HepG2 (cell line): ENCODE results near the gene ZNF324B. TPM values are rescaled to one million over a fixed set of nuclear protein-coding genes. Genes with fewer than 3 reads are reported as not detected.

Experiments
- ASH2L ChIP-seq: fragments of 300-600, 200-600 bp; sonication (generic); IDR thresholded peaks from 2 replicates; pipeline ENCODE4 v1.7.0; 2017; ENCODE audit warnings: low read depth, mild to moderate bottlenecking, moderate library complexity, mixed read lengths, low read length; ENCODE audit not compliant: insufficient read length
- ATF7 ChIP-seq, 2 experiments: fragments of 450-650 bp in 1 of 2; sonication (generic) in 1 of 2; formaldehyde crosslinking in 1 of 2; IDR thresholded peaks; 2 replicates each; pipeline versions ENCODE4 v1.4.0 to v1.6.1; 2016 to 2020; ENCODE audit warnings: antibody characterized with exemption in 1 of 2, mild to moderate bottlenecking in 1 of 2, missing genetic modification reagents in 1 of 2
- BCL6 ChIP-seq: IDR thresholded peaks from 2 replicates; pipeline ENCODE4 v1.6.1; 2016; ENCODE audit warnings: missing genetic modification reagents, missing compliant biosample characterization
- CBX2 ChIP-seq, 2 experiments: fragments of 200-600 bp in 1 of 2; sonication (generic); formaldehyde crosslinking in 1 of 2; IDR thresholded peaks; 2 replicates each; pipeline versions ENCODE4 v1.7.0 to v1.8.1; 2018 to 2022; ENCODE audit warnings: low read depth in 2 of 2, low read length in 1 of 2, mild to moderate bottlenecking in 1 of 2, missing genetic modification reagents in 1 of 2
- KLF15 ChIP-seq: sonication (generic); formaldehyde crosslinking; IDR thresholded peaks from 2 replicates; pipeline ENCODE4 v1.8.1; 2023; ENCODE audit warnings: borderline replicate concordance, mild to moderate bottlenecking, inconsistent platforms, missing genetic modification reagents, mixed read lengths
- MAFF ChIP-seq: IDR thresholded peaks from 2 replicates; pipeline ENCODE4 v1.6.1; 2011; ENCODE audit warnings: low read depth, low read length, improper control_type of control experiment
- MXD1 ChIP-seq: sonication (generic); formaldehyde crosslinking; IDR thresholded peaks from 2 replicates; pipeline ENCODE4 v1.4.0; 2020; ENCODE audit warnings: mild to moderate bottlenecking, missing genetic modification reagents
- MYC ChIP-seq: sonication (generic); formaldehyde crosslinking; IDR thresholded peaks from 2 replicates; pipeline ENCODE4 v1.9.0; 2021; ENCODE audit warnings: missing genetic modification reagents, borderline replicate concordance
- NAIF1 ChIP-seq: sonication (generic); formaldehyde crosslinking; IDR thresholded peaks from 2 replicates; pipeline ENCODE4 v1.5.0; 2020; ENCODE audit warnings: mild to moderate bottlenecking, missing genetic modification reagents, borderline replicate concordance
- NFE2 ChIP-seq: sonication (generic); formaldehyde crosslinking; IDR thresholded peaks from 2 replicates; pipeline ENCODE4 v1.4.0; 2020; ENCODE audit warnings: missing genetic modification reagents
- NFYB ChIP-seq: sonication (generic); formaldehyde crosslinking; IDR thresholded peaks from 2 replicates; pipeline ENCODE4 v1.4.0; 2020; ENCODE audit warnings: missing genetic modification reagents
- NKX3-1 ChIP-seq: sonication (generic); formaldehyde crosslinking; IDR thresholded peaks from 2 replicates; pipeline ENCODE4 v1.5.0; 2020; ENCODE audit warnings: missing genetic modification reagents
- NR2F6 ChIP-seq, 2 experiments: IDR thresholded peaks; 2 replicates each; pipeline ENCODE4 v1.6.1; 2016; ENCODE audit warnings: antibody characterized with exemption in 1 of 2, mild to moderate bottlenecking in 1 of 2
- TCF7 ChIP-seq: sonication (generic); IDR thresholded peaks from 2 replicates; pipeline ENCODE4 v1.6.1; 2016; ENCODE audit warnings: antibody characterized with exemption, low read depth
- THAP8 ChIP-seq: sonication (generic); formaldehyde crosslinking; IDR thresholded peaks from 2 replicates; pipeline ENCODE4 v1.5.1; 2020; ENCODE audit warnings: missing genetic modification reagents, mild to moderate bottlenecking, borderline replicate concordance
- THYN1 ChIP-seq: sonication (generic); formaldehyde crosslinking; IDR thresholded peaks from 2 replicates; pipeline ENCODE4 v1.8.1; 2023; ENCODE audit warnings: low read depth, mild to moderate bottlenecking, moderate library complexity, missing genetic modification reagents, borderline replicate concordance
- ZNF235 ChIP-seq: sonication (generic); formaldehyde crosslinking; IDR thresholded peaks from 2 replicates; pipeline ENCODE4 v1.8.1; 2023; ENCODE audit warnings: mild to moderate bottlenecking, missing genetic modification reagents, borderline replicate concordance
- ZNF431 ChIP-seq: sonication (generic); formaldehyde crosslinking; IDR thresholded peaks from 2 replicates; pipeline ENCODE4 v1.9.0; 2022; ENCODE audit warnings: missing genetic modification reagents, low read depth, mild to moderate bottlenecking, borderline replicate concordance
- ZNF552 ChIP-seq: sonication (generic); formaldehyde crosslinking; IDR thresholded peaks from 2 replicates; pipeline ENCODE4 v1.9.0; 2022; ENCODE audit warnings: missing genetic modification reagents, mild to moderate bottlenecking, borderline replicate concordance
- ZNF660 ChIP-seq: sonication (generic); formaldehyde crosslinking; IDR thresholded peaks from 2 replicates; pipeline ENCODE4 v1.5.1; 2020; ENCODE audit warnings: mild to moderate bottlenecking, low read depth, missing genetic modification reagents, borderline replicate concordance
- ZNF674 ChIP-seq: sonication (generic); formaldehyde crosslinking; IDR thresholded peaks from 2 replicates; pipeline ENCODE4 v1.5.0; 2020; ENCODE audit warnings: low read depth, mild to moderate bottlenecking, missing genetic modification reagents
- polyA plus RNA-seq, 8 experiments: library from polyadenylated mRNA; depleted of rRNA in 3 of 8; stranded (reverse) in 7 of 8; unstranded in 1 of 8; fragments of >200 nt; fragmentation: Illumina TruSeq in 4 of 8; extraction: Trizol in 4 of 8; gene quantifications; 2 replicates each; pipeline versions ENCODE4 v1.2.1 to v1.2.3, GENCODE V29; 2011 to 2016; ENCODE audit warnings: low read depth in 4 of 8, missing spikeins in 1 of 8, mixed read lengths in 1 of 8; ENCODE audit not compliant: insufficient read depth in 1 of 8
- total RNA-seq, 5 experiments: library from RNA; depleted of rRNA; stranded (reverse); fragments of >200 nt; fragmentation: Illumina TruSeq; extraction: Trizol; gene quantifications; 2 replicates each; pipeline ENCODE4 v1.2.3, GENCODE V29; 2016; ENCODE audit warnings: low read depth in 1 of 5
- TF ChIP-seq, protein P1 (sequence below): sonication (generic); formaldehyde crosslinking; IDR thresholded peaks from 2 replicates; pipeline ENCODE4 v1.8.0; 2022; ENCODE audit warnings: mild to moderate bottlenecking, missing genetic modification reagents, moderate library complexity
- TF ChIP-seq, protein P2 (sequence below): sonication (generic); formaldehyde crosslinking; IDR thresholded peaks from 2 replicates; pipeline ENCODE4 v1.9.0; 2021; ENCODE audit warnings: missing genetic modification reagents, borderline replicate concordance

ZNF324B gene
- total and polyA plus RNA-seq, 2 of the 13 experiments (the other 11 are each of a cell fraction or from before 2014, with no cell fraction given): 0.53 to 3.0 TPM

GRCh38 chr19:58451358-58452101, at the start of gene ZNF324B (continued):
- TF ChIP-seq CBX2 (IDR thresholded peaks at IDR 0.05; ENCODE audit: low read depth, low read length) (no peak), CBX2 (CRISPR knock-in tag; IDR thresholded peaks at IDR 0.05; ENCODE audit: low read depth) (no peak), ZNF552 (CRISPR knock-in tag) (no peak), THYN1 (no peak), ZNF235 (0 out of 2 replicates have a peak, but pooled peaks have one; percentile 71), ASH2L (peak; percentile 48), TCF7 (no peak), MAFF (no peak), ATF7 (IDR thresholded peaks at IDR 0.05) (no peak), ATF7 (CRISPR knock-in tag; IDR thresholded peaks at IDR 0.05) (0 out of 2 replicates have a peak, but pooled peaks have one; percentile 42), THAP8 (0 out of 2 replicates have a peak, but pooled peaks have one; percentile 61), NR2F6 (IDR thresholded peaks at IDR 0.05) (no peak), NR2F6 (CRISPR knock-in tag; IDR thresholded peaks at IDR 0.05) (no peak), KLF15 (CRISPR knock-in tag) (no peak), NKX3-1 (no peak), NFE2 (CRISPR knock-in tag) (no peak), NAIF1 (no peak), ZNF674 (CRISPR knock-in tag) (no peak), NFYB (peak; percentile 95), MYC (peak; percentile 65; the same call in 1 of the 2 replicates), ZNF660 (no peak), ZNF431 (CRISPR knock-in tag) (0 out of 2 replicates have a peak, but pooled peaks have one; percentile 41), BCL6 (CRISPR knock-in tag) (no peak), MXD1 (CRISPR knock-in tag) (0 out of 2 replicates have a peak, but pooled peaks have one; percentile 61)
- TF ChIP-seq, protein P1, sequence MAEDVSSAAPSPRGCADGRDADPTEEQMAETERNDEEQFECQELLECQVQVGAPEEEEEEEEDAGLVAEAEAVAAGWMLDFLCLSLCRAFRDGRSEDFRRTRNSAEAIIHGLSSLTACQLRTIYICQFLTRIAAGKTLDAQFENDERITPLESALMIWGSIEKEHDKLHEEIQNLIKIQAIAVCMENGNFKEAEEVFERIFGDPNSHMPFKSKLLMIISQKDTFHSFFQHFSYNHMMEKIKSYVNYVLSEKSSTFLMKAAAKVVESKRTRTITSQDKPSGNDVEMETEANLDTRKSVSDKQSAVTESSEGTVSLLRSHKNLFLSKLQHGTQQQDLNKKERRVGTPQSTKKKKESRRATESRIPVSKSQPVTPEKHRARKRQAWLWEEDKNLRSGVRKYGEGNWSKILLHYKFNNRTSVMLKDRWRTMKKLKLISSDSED (CRISPR knock-in tag): no peak
- TF ChIP-seq, protein P2, sequence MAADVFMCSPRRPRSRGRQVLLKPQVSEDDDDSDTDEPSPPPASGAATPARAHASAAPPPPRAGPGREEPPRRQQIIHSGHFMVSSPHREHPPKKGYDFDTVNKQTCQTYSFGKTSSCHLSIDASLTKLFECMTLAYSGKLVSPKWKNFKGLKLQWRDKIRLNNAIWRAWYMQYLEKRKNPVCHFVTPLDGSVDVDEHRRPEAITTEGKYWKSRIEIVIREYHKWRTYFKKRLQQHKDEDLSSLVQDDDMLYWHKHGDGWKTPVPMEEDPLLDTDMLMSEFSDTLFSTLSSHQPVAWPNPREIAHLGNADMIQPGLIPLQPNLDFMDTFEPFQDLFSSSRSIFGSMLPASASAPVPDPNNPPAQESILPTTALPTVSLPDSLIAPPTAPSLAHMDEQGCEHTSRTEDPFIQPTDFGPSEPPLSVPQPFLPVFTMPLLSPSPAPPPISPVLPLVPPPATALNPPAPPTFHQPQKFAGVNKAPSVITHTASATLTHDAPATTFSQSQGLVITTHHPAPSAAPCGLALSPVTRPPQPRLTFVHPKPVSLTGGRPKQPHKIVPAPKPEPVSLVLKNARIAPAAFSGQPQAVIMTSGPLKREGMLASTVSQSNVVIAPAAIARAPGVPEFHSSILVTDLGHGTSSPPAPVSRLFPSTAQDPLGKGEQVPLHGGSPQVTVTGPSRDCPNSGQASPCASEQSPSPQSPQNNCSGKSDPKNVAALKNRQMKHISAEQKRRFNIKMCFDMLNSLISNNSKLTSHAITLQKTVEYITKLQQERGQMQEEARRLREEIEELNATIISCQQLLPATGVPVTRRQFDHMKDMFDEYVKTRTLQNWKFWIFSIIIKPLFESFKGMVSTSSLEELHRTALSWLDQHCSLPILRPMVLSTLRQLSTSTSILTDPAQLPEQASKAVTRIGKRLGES (CRISPR knock-in tag): no peak
